ENCODE data around the gene CA12.
"Not testable (repeated sequence)": the region's sequence is repeated elsewhere in the genome, so short reads cannot be mapped to it uniquely, and the experiment has no call there.

CA12 gene

GRCh38 chr15:63381301-63382204 is at the start of gene CA12:
TSS of gene CA12 (minus strand) at chr15:63381846. CDS start at chr15:63381720, 126 bp downstream.
- DNase-seq (ENCODE audit: low spot score) = peak; percentile 54

- no peak for DNase-seq (ENCODE audit: low spot score)
Measured at GRCh38 chr15:63430766-63431451, 49.3 kb upstream of the CA12 start.

GRCh38 chr15:63426552-63426951 is 44.9 kb upstream of the CA12 start:
- no peak for DNase-seq (ENCODE audit: low spot score)

- DNase-seq (ENCODE audit: low spot score) = no peak
Measured at GRCh38 chr15:63425426-63425985, 43.9 kb upstream of the CA12 start.

GRCh38 chr15:63422891-63423590 is 41.4 kb upstream of the CA12 start:
- DNase-seq (ENCODE audit: low spot score) = no peak

GRCh38 chr15:63421433-63421832 is 39.8 kb upstream of the CA12 start:
- no peak for DNase-seq (ENCODE audit: low spot score)

- no peak for DNase-seq (ENCODE audit: low spot score)
Measured at GRCh38 chr15:63420333-63420747, 38.7 kb upstream of the CA12 start.

- DNase-seq (ENCODE audit: low spot score) = no peak
Measured at GRCh38 chr15:63418811-63419210, 37.2 kb upstream of the CA12 start.

GRCh38 chr15:63417721-63418120 is 36.1 kb upstream of the CA12 start:
- DNase-seq (ENCODE audit: low spot score) = no peak

- DNase-seq (ENCODE audit: low spot score) = not testable (repeated sequence)
Measured at GRCh38 chr15:63417274-63417673, 35.6 kb upstream of the CA12 start.

- DNase-seq (ENCODE audit: low spot score) = no peak
Measured at GRCh38 chr15:63414474-63415120, 33.0 kb upstream of the CA12 start.

- no peak for DNase-seq (ENCODE audit: low spot score)
Measured at GRCh38 chr15:63412551-63412950, 30.9 kb upstream of the CA12 start.

- no peak for DNase-seq (ENCODE audit: low spot score)
Measured at GRCh38 chr15:63411866-63412265, 30.2 kb upstream of the CA12 start.

GRCh38 chr15:63409179-63409578 is 27.5 kb upstream of the CA12 start:
- DNase-seq (ENCODE audit: low spot score) = no peak

GRCh38 chr15:63408524-63408923 is 26.9 kb upstream of the CA12 start:
- no peak for DNase-seq (ENCODE audit: low spot score)

- DNase-seq (ENCODE audit: low spot score) = no peak
Measured at GRCh38 chr15:63407612-63408011, 26.0 kb upstream of the CA12 start.

GRCh38 chr15:63405683-63406390 is 24.2 kb upstream of the CA12 start:
- DNase-seq (ENCODE audit: low spot score) = no peak

- no peak for DNase-seq (ENCODE audit: low spot score)
Measured at GRCh38 chr15:63405159-63405558, 23.5 kb upstream of the CA12 start.

GRCh38 chr15:63403254-63403945 is 21.8 kb upstream of the CA12 start:
- DNase-seq (ENCODE audit: low spot score) = no peak

GRCh38 chr15:63402498-63403253 is 21.0 kb upstream of the CA12 start:
- peak; percentile 34 for DNase-seq (ENCODE audit: low spot score)

Data from AG08396 (cell line).